ENCODE results near the gene WDR1.

- TF ChIP-seq CTCF (IDR thresholded peaks at IDR 0.05 in 4 of 5, conservative IDR thresholded peaks at IDR 0.05 in 1 of 5) (no peak), POLR2A (IDR thresholded peaks at IDR 0.05) (no peak)
Measured at GRCh38 chr4:10128761-10129160, 12.2 kb upstream of the WDR1 start.
